Stimulated activated CD8-positive, alpha-beta memory T cell treated with anti-CD3 and anti-CD28 coated beads, Interleukin-2, amount 100 ng/mL, for 1 hour (primary cell): Measurements from ENCODE around the gene RNF212B.
"Not testable (repeated sequence)": the region's sequence is repeated elsewhere in the genome, so short reads cannot be mapped to it uniquely, and the experiment has no call there.

Source experiments
- DNase-seq, 2 donors: peaks; one replicate each; pipeline ENCODE4 v3.0.0-alpha.2; 2020; ENCODE audit warnings: low read depth in 2 of 2

Gene RNF212B, protein sequence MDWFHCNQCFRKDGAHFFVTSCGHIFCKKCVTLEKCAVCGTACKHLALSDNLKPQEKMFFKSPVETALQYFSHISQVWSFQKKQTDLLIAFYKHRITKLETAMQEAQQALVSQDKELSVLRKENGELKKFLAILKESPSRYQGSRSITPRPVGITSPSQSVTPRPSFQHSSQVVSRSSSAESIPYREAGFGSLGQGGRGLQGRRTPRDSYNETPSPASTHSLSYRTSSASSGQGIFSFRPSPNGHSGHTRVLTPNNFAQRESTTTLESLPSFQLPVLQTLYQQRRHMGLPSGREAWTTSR

GRCh38 chr14:23237772-23238594 is at the start of gene RNF212B:
Gene RNF212B (plus strand): TSS chr14:23237936. CDS start chr14:23240346, 2,410 bp downstream.
- DNase-seq, result peak; percentile 39 to 63

- DNase-seq, result no peak
Measured at GRCh38 chr14:23193432-23193831, 44.3 kb upstream of the RNF212B start.

- no peak for DNase-seq
Measured at GRCh38 chr14:23195552-23196101, 42.1 kb upstream of the RNF212B start.

DNA sequence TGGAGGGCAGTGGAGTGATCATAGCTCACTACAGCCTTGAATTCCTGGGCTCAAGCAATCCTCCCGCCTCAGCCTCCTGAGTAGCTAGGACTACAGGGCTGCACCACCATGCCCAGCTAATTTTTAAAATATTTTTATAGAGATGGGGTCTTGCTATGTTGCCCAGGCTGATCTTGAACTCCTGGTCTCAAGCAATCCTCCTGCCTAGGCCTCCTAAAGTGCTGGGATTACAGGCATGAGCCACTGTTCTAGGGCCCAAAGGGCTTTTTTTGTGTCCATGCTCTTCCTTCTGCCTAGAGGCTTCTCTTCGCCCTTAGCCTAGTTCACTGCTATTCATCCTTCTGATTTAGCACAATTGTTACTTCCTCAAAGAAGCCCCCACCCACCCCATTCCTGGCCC is 41.2 kb upstream of the RNF212B start:
- not testable (repeated sequence) for DNase-seq

- not testable (repeated sequence) for DNase-seq
Measured at GRCh38 chr14:23199141-23199540, 38.6 kb upstream of the RNF212B start.

DNA sequence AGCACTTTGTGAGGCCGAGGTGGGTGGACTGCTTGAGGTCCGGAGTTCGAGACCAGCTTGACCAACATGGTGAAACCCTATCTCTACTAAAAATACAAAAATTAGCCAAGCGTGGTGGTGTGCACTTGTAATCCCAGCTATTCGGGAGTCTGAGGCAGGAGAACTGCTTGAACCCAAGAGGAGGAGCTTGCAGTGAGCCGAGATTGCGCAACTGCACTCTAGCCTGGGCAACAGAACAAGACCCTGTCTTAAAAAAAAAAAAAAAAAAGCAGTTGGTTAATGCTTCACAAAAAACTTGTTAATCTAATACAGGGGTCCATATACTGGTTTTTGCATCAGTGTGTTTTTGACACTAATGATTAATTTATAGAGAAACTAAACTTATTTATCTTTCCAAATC is 35.7 kb upstream of the RNF212B start:
- no peak for DNase-seq

DNA sequence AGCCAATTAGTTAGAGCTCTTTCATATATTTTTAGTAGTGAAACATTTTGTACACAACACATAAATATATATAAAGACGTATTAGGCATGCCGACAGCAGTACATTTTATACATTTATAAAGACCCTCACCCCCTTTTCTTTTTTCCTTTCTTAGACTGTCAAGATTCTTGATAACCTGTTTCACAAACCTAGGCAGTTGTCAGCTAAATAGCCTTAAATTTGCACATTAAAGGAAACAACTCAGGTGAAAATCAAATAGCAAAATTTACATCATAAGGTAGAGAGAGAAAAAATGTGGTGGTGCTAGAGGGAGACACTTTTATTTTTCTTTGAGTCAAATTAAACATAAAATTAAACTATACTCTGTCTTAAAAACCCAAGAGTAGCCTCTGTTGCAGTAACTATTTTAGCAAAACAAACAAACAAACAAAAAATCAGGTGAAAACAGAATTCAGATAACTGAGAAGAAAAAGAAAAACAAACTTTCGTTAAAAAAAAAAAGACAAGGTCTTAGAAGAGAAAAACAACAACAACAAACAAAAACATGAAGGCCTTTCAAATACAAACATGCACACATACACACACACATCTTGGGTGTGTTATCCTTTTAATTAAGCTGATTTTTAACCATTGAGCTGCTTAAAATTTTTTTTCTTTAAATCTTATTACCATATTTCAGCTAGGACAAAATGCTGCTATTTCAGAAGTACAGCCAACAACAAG is 31.2 kb upstream of the RNF212B start:
- no peak for DNase-seq

GRCh38 chr14:23207146-23207540 is 30.6 kb upstream of the RNF212B start:
- no peak for DNase-seq

- DNase-seq, result no peak
Measured at GRCh38 chr14:23208324-23208723, 29.4 kb upstream of the RNF212B start.

DNA sequence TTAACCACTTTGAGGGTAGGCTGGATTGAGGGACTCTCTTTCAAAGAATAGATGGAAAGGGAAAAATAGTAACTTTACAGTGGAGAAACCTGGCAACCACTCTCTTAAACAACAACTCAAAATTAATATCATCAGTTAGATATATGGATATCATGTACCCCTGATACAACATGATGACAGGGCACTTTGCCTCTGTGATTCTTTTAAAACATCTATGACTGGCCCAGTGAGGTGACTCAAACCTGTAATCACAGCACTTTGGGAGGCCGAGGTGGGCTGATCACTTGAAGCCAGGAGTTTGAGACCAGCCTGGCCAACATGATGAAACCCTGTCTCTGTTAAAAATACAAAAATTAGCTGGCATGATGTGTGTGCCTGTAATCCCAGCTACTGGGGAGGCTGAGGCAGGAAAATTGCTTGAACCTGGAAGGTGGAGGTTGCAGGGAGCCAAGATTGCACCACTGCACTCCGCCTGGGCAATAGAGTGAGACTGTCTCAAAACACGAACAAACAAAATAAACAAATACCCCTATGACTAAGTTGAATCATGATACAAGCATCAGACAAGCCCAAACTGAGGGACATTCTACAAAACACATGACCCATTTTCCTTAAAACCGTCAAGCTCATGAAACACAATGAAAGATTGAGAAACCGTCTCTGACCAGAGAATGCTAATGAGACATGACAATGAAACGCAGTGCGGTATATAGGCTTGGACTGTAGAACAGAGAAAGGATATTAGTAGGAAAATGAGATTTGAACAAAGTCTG is 27.9 kb upstream of the RNF212B start:
- no peak for DNase-seq

GRCh38 chr14:23215421-23215820 is 22.3 kb upstream of the RNF212B start:
- no peak for DNase-seq

DNA sequence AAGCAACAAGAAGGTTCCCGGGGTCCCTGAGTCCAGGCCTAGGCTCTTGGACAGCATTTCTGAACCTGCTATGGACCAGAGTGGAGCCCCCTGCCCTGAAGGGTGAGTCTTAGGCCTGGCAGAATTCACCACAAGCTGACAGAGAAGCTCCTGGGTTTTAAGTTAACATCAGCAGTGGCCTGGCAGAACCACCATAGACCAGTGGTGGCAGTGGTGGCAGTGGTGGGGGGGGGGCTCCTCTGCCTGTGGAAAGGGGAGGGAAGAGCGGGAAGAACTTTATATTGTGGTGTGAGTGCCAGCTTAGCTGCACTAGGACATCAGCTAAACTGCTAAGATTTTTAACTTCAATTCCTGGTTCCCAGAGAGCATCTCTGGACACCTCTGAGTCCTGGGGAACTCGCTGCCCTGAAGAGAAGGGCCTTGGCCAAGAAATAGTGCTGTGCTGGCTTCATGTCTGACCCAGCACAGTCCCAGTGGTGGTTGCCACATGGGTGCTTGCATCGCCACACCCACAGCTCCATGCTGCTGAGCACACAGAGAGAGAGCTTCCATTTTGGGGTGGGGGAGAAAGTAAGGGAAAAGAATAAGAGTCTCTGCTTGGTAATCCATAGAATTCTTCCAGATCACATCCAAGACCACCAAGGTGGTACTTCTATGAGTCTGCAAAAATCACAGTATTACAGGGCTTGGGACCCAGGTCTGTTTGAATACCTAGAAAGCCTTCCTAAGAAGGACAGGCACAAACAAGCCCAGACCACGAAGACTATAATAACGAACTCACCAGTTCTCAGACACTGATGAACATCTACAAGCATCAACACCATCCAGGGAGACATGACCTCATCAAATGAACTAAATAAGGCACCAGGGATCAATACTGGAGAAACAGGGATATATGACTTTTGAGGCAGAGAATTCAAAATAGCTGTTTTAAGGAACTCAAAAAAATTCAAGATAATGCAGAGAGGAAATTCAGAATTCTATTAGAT is 20.4 kb upstream of the RNF212B start:
- DNase-seq, result no peak

DNA sequence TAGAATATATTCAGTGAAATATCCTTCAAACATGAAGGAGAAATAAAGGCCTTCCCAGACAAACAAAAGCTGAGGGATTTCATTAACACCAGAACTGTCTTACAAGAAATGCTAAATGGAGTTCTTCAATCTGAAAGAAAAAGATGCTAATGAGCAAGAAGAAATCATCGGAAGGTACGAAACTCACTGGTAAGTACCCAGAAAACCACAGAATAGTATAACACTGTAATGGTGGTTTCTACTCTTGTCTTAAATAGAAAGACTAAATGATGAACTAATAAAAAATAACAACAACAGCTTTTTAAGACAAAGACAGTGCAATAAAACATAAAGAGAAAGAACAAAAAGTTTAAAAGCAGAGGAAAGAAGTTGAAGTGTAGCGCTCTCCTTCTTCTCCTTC is 18.7 kb upstream of the RNF212B start:
- no peak for DNase-seq

DNA sequence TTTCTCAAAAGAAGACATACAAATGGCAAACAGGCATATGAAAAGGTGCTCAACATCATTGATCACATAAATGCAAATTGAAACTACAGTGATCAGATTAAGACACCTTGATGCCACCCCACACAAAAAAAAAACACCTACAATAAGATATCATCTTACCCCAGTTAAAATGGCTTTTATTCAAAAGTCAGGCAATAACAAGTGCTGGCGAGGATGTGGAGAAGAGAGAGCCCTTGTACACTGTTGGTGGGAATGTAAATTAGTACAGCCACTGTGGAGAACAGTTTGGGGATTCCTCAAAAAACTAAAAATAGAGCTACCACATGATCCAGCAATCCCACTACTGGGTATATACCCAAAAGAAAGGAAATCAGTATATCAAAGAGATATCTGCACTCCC is 12.8 kb upstream of the RNF212B start:
- DNase-seq, result not testable (repeated sequence)

DNA sequence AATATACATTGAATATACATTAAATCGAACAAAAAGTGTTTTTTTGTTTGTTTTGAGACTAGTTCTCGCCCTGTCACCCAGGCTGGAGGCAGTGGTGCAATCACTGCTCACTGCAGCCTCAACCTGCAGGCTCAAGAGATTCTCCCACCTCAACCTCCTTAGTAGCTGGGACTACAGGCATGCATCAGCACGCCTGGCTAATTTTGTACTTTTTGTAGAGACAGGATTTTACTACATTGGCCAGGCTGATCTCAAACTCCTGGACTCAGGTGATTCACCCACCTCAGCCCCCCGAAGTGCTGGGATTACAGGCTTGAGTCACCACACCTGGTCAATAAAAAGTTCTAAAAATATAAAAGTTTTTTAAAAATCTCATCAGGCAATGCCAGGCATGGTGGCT is 10.2 kb upstream of the RNF212B start:
- no peak for DNase-seq

GRCh38 chr14:23228812-23229211 is 8.9 kb upstream of the RNF212B start:
- no peak for DNase-seq

DNA sequence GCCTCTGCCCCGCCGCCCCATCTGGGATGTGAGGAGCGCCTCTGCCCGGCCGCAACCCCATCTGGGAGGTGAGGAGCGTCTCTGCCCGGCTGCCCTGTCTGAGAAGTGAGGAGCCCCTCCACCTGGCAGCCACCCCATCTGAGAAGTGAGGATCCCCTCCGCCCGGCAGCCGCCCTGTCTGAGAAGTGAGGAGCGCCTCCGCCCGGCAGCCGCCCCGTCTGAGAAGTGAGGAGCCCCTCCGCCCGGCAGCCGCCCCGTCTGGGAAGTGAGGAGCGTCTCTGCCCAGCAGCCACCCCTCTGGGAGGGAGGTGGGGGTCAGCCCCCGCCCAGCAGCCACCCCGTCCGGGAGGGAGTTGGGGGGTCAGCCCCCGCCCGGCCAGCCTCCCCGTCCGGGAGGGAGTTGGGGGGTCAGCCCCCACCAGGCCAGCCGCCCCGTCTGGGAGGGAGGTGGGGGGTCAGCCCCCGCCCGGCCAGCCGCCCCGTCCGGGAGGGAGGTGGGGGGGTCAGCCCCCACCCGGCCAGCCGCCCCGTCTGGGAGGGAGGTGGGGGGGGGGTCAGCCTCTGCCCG is 5.4 kb upstream of the RNF212B start:
- DNase-seq, result not testable (repeated sequence)

GRCh38 chr14:23240661-23241060 is 2.9 kb downstream of the RNF212B start:
- DNase-seq, result no peak

DNA sequence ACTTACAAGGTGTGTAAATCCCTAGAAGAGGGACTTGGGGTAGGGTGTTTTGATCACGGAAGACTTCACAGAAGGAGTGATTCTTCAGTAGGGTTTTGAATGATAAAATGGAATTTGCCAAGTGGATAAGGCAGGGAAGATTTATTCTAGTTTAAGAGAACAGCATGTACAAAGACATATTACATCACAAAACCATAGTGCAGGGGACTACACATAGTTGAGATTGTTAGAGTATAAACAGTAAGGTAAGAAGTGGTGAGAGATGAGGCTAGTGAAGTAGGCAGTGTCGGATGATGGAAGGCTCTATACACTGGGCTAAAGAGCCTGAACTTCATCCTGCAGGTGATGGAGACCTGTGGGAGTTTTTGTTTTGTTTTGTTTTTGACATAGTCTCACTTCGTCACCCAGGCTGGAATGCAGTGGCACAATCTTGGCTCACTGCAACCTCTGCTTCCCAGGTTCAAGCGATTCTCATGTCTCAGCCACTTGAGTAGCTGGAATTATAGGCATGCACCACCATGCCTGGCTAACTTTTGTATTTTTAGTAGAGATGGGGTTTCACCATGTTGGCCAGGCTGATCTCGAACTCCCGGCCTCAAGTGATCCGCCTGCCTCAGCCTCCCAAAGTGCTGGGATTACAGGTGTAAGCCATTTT is 3.5 kb downstream of the RNF212B start:
- DNase-seq, result not testable (repeated sequence)
